DND-41 (cell line): ENCODE data around the gene MEIS1.

ENCODE experiments used
- CTCF ChIP-seq: IDR thresholded peaks from 2 replicates; pipeline ENCODE4 v1.5.1; 2012; ENCODE audit warnings: borderline replicate concordance, low read length, moderate library complexity, mild to moderate bottlenecking; ENCODE audit not compliant: poor library complexity, severe bottlenecking; ENCODE audit errors: extremely low read depth
- EZH2 ChIP-seq: IDR thresholded peaks from 3 replicates; pipeline ENCODE4 v1.6.1; 2012; ENCODE audit warnings: borderline replicate concordance, low read depth, mild to moderate bottlenecking, moderate library complexity, low read length, inconsistent platforms; ENCODE audit not compliant: severe bottlenecking

DNA sequence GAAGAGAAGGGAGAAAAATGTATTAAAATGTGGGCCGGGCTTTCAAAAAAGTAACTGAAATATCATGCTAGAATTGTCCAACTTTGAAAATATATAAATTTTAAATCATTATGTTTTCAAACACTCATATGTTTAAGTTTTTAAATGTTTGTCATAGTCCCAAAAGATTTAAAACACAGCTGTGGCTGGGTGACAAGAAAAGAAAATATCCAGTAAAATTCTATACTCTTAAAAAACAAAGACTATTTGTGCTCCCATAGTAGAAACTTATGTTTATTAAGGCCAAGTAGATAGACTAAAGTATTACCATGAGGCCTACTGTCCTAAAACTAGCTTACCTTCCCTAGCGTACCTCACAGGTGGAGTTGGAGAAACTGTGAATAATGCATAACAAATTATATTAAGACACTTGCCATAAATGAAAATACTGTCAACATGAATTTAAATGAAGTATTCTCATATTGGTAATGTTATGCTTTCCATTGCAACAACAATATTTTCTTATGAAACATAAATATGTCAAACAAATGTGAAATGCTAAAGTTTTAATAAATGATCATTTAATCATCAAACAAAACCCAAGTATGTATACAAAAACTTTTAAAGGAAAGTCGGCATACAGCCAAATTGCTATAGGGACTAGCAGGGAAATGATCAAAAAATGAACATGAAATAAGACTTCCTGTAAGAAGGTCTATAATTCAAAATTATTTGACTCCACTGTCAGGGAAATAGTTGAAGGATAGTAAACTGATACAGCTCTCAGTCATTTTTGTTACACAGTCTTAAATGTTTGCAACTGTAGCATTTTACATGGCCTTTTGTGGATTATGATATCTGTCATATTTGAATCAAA is 13.4 kb downstream of the MEIS1 start:
- no peak for TF ChIP-seq EZH2
- TF ChIP-seq CTCF = no peak
